Stomach (tissue), 9 donors: ENCODE data around the gene RNFT2. TPM values are rescaled to one million over a fixed set of nuclear protein-coding genes. Genes with fewer than 3 reads are reported as not detected.

Source experiments
- DNase-seq, 2 donors: peaks; one replicate each; pipeline versions ENCODE4 v3.0.0 to v3.0.0-alpha.2; 2013 to 2019
- H3K27ac ChIP-seq, 5 donors: fragments of 200-600 bp in 4 of 5; sonication (generic) in 4 of 5; one replicate each; pipeline ENCODE4 v1.5.1; 2013 to 2019; ENCODE audit warnings: mild to moderate bottlenecking in 1 of 5, moderate library complexity in 1 of 5
- H3K27me3 ChIP-seq, 3 donors: fragments of 200-600 bp; sonication (generic); one replicate each; pipeline ENCODE4 v1.5.1; 2017 to 2019; ENCODE audit warnings: mixed run types in 1 of 3
- H3K36me3 ChIP-seq, 4 donors: fragments of 200-600 bp; sonication (generic); 1 replicate in 3 of 4; 2 replicates in 1 of 4; pipeline ENCODE4 v1.5.1; 2016 to 2019
- H3K4me1 ChIP-seq, 4 donors: fragments of 200-600 bp; sonication (generic); one replicate each; pipeline ENCODE4 v1.5.1; 2016 to 2019
- H3K4me3 ChIP-seq, 4 donors: fragments of 200-600 bp; sonication (generic) in 3 of 4; one replicate each; pipeline ENCODE4 v1.5.1; 2016 to 2019; ENCODE audit warnings: mild to moderate bottlenecking in 1 of 4
- H3K9me3 ChIP-seq, 4 donors: fragments of 200-600 bp; sonication (generic); one replicate each; pipeline ENCODE4 v1.5.1; 2016 to 2019
- EP300 ChIP-seq: sonication (generic); formaldehyde crosslinking; IDR thresholded peaks from one replicate; pipeline ENCODE4 v1.6.1; 2017; ENCODE audit warnings: antibody characterized with exemption
- POLR2A ChIP-seq, 4 donors: fragments of 450-650 bp; IDR thresholded peaks; one replicate each; pipeline ENCODE4 v1.6.1; 2016; ENCODE audit warnings: antibody characterized with exemption in 4 of 4, control low read depth in 2 of 4, mild to moderate bottlenecking in 1 of 4, moderate library complexity in 1 of 4
- POLR2AphosphoS5 ChIP-seq, 3 donors: sonication (generic); formaldehyde crosslinking; IDR thresholded peaks; one replicate each; pipeline ENCODE4 v1.6.1; 2016; ENCODE audit warnings: antibody characterized with exemption in 3 of 3
- WGBS, 5 donors: extraction: QIAGEN DNeasy Blood & Tissue Kit in 3 of 5; methylation state at CpG; one replicate each; pipeline versions ENCODE4 v1.1.5 to v1.1.7; 2013 to 2018; 5-methylcytosine and 5-hydroxymethylcytosine counted together
- intact Hi-C: fragments of 100-400 bp; cut with DNase I; formaldehyde crosslinking; loops from one replicate; pipeline ENCODE4 v1.15.1; 2023; ENCODE audit warnings: low total_unique reads
- polyA plus RNA-seq, 3 donors: library from polyadenylated mRNA; stranded (reverse); fragments of 200-250 nt; gene quantifications; one replicate each; pipeline ENCODE4 v1.2.3, GENCODE V29; 2013
- small RNA-seq, 4 donors: library from RNA; depleted of rRNA; stranded (forward); fragments of <200 nt; gene quantifications; one replicate each; pipeline ENCODE3, GENCODE V24; 2016
- total RNA-seq, 5 donors: library from RNA; depleted of rRNA; stranded (reverse); fragments of >200 nt; gene quantifications; one replicate each; pipeline versions ENCODE4 v1.1.0 to v1.2.3, GENCODE V29; 2014 to 2016
- TF ChIP-seq, protein P1 (sequence below), 7 experiments: fragments of 450-650 bp in 4 of 7; fragments of 200-600 bp in 3 of 7; sonication (generic) in 3 of 7; IDR thresholded peaks; one replicate each; pipeline ENCODE4 v1.5.1; 2016 to 2019; ENCODE audit warnings: antibody characterized with exemption in 7 of 7, control low read depth in 2 of 7, mild to moderate bottlenecking in 1 of 7
- donor health status: healthy with polysubstance abuse.
- donor health status: Bipolar disorder and iron deficiency.
- donor health status: healthy.

Gene RNFT2
- total and polyA plus RNA-seq, 8 donors, result 0.43 to 12.7 (median 1.6) TPM; not detected in 2

DNA sequence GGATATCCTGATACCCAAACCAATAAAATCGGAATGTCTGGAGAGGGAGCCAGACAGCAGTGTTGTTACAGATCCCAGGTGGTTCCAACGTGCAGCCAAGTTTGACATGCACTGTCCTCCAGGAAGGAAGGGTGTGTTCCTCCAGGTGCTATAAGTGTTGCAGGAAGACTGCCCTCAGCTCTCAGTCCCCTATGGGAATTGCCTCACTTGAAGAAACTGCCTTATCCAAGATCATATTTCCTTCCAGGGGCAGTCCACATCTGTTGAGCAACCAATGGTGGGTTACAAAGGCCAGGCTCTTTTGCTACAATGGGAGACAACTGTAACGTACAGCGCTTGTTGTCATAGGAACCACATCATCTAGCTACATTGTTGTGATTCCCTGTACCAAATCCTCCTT lies 159.4 kb downstream of the RNFT2 start:
- DNase-seq, result no peak
- intact Hi-C loops, result no loop called here
- Histone ChIP-seq H3K36me3 (no peaks in the 10 kb centered on the region), H3K4me1 (no peaks in the 10 kb centered on the region), H3K4me3 (no peak overlapping the region), H3K27ac (no peak overlapping the region), H3K27me3 (peaks cover 0 to 35% (median 0%) of the 10 kb centered on the region in 3 donors), H3K9me3 (no peaks in the 10 kb centered on the region)
- no peak for TF ChIP-seq EP300
- no peak for TF ChIP-seq POLR2AphosphoS5 (IDR thresholded peaks at IDR 0.05)
- TF ChIP-seq, protein P1, sequence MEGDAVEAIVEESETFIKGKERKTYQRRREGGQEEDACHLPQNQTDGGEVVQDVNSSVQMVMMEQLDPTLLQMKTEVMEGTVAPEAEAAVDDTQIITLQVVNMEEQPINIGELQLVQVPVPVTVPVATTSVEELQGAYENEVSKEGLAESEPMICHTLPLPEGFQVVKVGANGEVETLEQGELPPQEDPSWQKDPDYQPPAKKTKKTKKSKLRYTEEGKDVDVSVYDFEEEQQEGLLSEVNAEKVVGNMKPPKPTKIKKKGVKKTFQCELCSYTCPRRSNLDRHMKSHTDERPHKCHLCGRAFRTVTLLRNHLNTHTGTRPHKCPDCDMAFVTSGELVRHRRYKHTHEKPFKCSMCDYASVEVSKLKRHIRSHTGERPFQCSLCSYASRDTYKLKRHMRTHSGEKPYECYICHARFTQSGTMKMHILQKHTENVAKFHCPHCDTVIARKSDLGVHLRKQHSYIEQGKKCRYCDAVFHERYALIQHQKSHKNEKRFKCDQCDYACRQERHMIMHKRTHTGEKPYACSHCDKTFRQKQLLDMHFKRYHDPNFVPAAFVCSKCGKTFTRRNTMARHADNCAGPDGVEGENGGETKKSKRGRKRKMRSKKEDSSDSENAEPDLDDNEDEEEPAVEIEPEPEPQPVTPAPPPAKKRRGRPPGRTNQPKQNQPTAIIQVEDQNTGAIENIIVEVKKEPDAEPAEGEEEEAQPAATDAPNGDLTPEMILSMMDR (IDR thresholded peaks at IDR 0.05), result no peak
- no peak for TF ChIP-seq POLR2A (IDR thresholded peaks at IDR 0.05)
- WGBS, 5 donors, result 74 to 89% (median 77%) methylated on average over 4 of the region's 4 CpGs

DNA sequence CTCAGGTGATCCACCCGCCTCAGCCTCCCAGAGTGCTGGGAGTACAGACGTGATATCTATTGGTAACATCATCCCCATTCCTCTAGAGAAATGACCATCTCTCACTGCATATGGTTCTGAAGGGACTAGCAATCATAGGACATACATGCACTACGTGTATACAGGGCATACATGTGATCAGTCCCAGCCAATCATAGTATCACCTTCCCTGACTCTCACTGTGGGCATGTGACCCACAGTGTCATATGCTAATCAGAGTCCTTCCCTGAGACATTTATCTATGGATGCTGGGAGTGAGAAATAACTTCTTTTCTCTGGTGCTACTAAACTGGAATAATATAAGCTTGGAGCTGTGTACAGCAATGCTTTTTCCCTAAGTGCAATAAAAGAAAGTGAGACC lies 160.6 kb downstream of the RNFT2 start:
- Histone ChIP-seq H3K27me3 (peaks cover 0 to 35% (median 0%) of the 10 kb centered on the region in 3 donors), H3K4me3 (no peak overlapping the region), H3K9me3 (no peaks in the 10 kb centered on the region), H3K4me1 (no peaks in the 10 kb centered on the region), H3K36me3 (no peaks in the 10 kb centered on the region), H3K27ac (no peak overlapping the region)
- intact Hi-C loops, result no loop called here
- 29 to 72% (median 68%) methylated on average over 2 to 3 of the region's 3 CpGs for WGBS, 5 donors
- no peak for DNase-seq
- TF ChIP-seq, protein P1 (IDR thresholded peaks at IDR 0.05), result no peak
- TF ChIP-seq EP300, result no peak
- TF ChIP-seq POLR2AphosphoS5 (IDR thresholded peaks at IDR 0.05), result no peak
- TF ChIP-seq POLR2A (IDR thresholded peaks at IDR 0.05), result no peak

DNA sequence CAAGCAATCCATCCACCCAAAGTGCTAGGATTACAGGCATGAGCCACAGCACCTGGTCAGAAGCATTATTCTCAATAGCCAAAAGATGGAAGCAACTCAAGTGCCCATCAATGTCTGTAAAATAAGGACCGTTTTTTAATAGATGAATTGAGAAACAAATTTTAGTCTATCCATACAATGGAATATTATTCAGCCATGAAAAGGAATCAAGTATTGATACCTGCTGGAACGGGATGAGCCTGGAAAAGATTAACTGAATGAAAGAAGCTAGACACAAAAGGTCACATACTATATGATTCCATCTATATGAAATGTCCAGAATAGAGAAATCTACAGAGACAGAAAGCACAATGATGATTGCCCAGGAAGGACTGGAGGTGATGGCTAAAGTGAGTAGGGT lies 163.5 kb downstream of the RNFT2 start:
- H3K27ac ChIP-seq, result no peak overlapping the region
- no peak for TF ChIP-seq POLR2AphosphoS5 (IDR thresholded peaks at IDR 0.05)
- no peak for TF ChIP-seq POLR2A (IDR thresholded peaks at IDR 0.05)
- TF ChIP-seq, protein P1 (IDR thresholded peaks at IDR 0.05), result no peak
- no peak overlapping the region for H3K4me3 ChIP-seq
- 80 to 88% (median 84%) methylated on average over 2 of the region's 2 CpGs for WGBS, 5 donors
- DNase-seq, result no peak
- intact Hi-C loops, result no loop called here
- no peaks in the 10 kb centered on the region for H3K36me3 ChIP-seq
- H3K9me3 ChIP-seq, result no peaks in the 10 kb centered on the region
- peaks cover 0 to 29% (median 0%) of the 10 kb centered on the region in 3 donors for H3K27me3 ChIP-seq
- H3K4me1 ChIP-seq, result no peaks in the 10 kb centered on the region

Small RNA genes within 50 kb of the gene (small RNA-seq; reads per million reads assigned to genes)
- gene RNU6-558P, result 0 reads per million in 4 donors

Other genes starting within 250 kb of the RNFT2 start
- 10 to 100 TPM in 1 of 5 donors, 1 to 10 TPM in 3, not detected in 1; 1.3 to 16.9 (median 3.4) TPM for gene MAP1LC3B2, start 178.9 kb upstream of the RNFT2 start, total RNA-seq
- gene MAP1LC3B2, start 178.9 kb upstream of the RNFT2 start, polyA plus RNA-seq, result 1 to 10 TPM in 2 of 3 donors, not detected in 1; 1.9 to 2.4 TPM
- 100 to 1,000 TPM in 1 of 5 donors, 10 to 100 TPM in 3, 1 to 10 TPM in 1; 1.2 to 124 (median 71.9) TPM for gene SPRING1, start 246 bp upstream of the RNFT2 start, total RNA-seq
- 10 to 100 TPM; 11.6 to 27.0 (median 19.9) TPM for gene SPRING1, start 246 bp upstream of the RNFT2 start, polyA plus RNA-seq
- under 1 TPM in 1 of 5 donors, not detected in 4; 0.18 TPM for gene HRK, start 143.1 kb downstream of the RNFT2 start, total RNA-seq
- under 1 TPM in 2 of 3 donors, not detected in 1; 0.06 to 0.25 TPM for gene HRK, start 143.1 kb downstream of the RNFT2 start, polyA plus RNA-seq
- gene FBXW8, start 172.6 kb downstream of the RNFT2 start, total RNA-seq, result 10 to 100 TPM in 3 of 5 donors, 1 to 10 TPM in 2; 4.1 to 28.7 (median 19.6) TPM
- gene FBXW8, start 172.6 kb downstream of the RNFT2 start, polyA plus RNA-seq, result 1 to 10 TPM; 3.2 to 4.1 (median 3.3) TPM